SIG-M5 (cell line): Measurements from ENCODE around the gene DACT1.

ENCODE experiments used
- DNase-seq: peaks from one replicate; lab custom pipeline; 2025; lab: John Stamatoyannopoulos, UW

Gene DACT1

GRCh38 chr14:58636129-58636528, 1.6 kb upstream of the DACT1 start:
- no peak for DNase-seq

GRCh38 chr14:58637040-58637390, 747 bp upstream of the DACT1 start:
- no peak for DNase-seq

- no peak for DNase-seq
Measured at GRCh38 chr14:58638231-58639197, 752 bp downstream of the DACT1 start.

- no peak for DNase-seq
Measured at GRCh38 chr14:58639198-58639565, 1.4 kb downstream of the DACT1 start.

GRCh38 chr14:58639842-58640484, 2.2 kb downstream of the DACT1 start:
- DNase-seq, result no peak

GRCh38 chr14:58640959-58641358, 3.2 kb downstream of the DACT1 start:
- DNase-seq, result no peak

- no peak for DNase-seq
Measured at GRCh38 chr14:58641509-58641908, 3.7 kb downstream of the DACT1 start.

GRCh38 chr14:58643366-58643765, 5.6 kb downstream of the DACT1 start:
- no peak for DNase-seq

GRCh38 chr14:58645641-58646040, 7.9 kb downstream of the DACT1 start:
- DNase-seq, result no peak

- DNase-seq, result no peak
Measured at GRCh38 chr14:58646479-58646878, 8.7 kb downstream of the DACT1 start.

- DNase-seq, result no peak
Measured at GRCh38 chr14:58647777-58648176, 10.0 kb downstream of the DACT1 start.

- DNase-seq, result no peak
Measured at GRCh38 chr14:58650857-58651256, 13.1 kb downstream of the DACT1 start.

GRCh38 chr14:58656671-58657411, 19.1 kb downstream of the DACT1 start:
- no peak for DNase-seq

GRCh38 chr14:58659061-58659460, 21.3 kb downstream of the DACT1 start:
- DNase-seq, result no peak

GRCh38 chr14:58659846-58660245, 22.1 kb downstream of the DACT1 start:
- DNase-seq, result no peak

- DNase-seq, result no peak
Measured at GRCh38 chr14:58660407-58660806, 22.6 kb downstream of the DACT1 start.

- DNase-seq, result no peak
Measured at GRCh38 chr14:58662018-58662417, 24.3 kb downstream of the DACT1 start.

GRCh38 chr14:58662759-58663158, 25.0 kb downstream of the DACT1 start:
- no peak for DNase-seq

GRCh38 chr14:58663494-58664111, 25.8 kb downstream of the DACT1 start:
- DNase-seq, result no peak

GRCh38 chr14:58665773-58666500, 28.2 kb downstream of the DACT1 start:
- no peak for DNase-seq

- DNase-seq, result no peak
Measured at GRCh38 chr14:58666737-58667136, 29.0 kb downstream of the DACT1 start.

- no peak for DNase-seq
Measured at GRCh38 chr14:58667900-58668299, 30.1 kb downstream of the DACT1 start.
